Measurements from ENCODE around the gene IL18BP.

The IL18BP gene

DNA sequence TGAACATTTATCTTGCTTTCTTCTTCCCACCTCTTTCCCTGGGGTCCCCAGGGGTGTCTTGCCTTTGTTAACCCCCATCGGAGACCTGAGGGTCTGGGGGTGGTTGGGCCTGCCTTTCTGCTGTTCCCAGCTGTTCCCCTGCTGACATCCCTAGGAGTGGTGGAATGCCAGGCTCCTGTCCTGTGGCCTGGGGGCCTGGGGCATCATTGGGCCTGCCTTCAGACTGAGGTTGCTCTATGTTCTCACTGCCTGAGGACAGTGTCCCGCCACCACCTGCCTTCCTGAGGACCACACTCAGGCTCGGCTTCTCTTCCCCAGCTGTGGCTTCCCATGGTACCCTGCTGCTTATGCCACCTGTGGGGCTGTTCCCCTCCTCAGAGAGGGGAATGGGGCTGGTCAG is 1.1 kb upstream of the IL18BP start:
- no peak for DNase-seq

DNA sequence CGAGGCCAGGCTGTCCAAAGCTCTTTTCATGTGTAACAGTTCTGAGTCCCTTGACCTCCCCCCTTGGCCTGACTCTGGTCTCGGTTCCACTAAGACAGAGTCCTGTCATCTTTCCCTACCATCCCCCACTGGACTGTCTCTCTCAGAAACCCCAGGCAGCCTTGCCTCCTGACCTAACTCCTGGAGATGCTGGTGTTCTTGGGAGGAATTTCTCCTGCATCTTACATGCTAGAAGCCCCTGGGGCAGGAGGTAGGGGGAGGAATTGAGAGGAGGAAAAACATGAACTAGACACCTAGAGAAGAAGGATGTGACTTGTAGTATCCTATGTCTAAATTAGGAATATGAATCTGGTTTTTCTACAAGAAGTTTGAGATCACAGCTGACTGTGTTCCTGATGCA is 648 bp upstream of the IL18BP start:
- no peak for DNase-seq

DNA sequence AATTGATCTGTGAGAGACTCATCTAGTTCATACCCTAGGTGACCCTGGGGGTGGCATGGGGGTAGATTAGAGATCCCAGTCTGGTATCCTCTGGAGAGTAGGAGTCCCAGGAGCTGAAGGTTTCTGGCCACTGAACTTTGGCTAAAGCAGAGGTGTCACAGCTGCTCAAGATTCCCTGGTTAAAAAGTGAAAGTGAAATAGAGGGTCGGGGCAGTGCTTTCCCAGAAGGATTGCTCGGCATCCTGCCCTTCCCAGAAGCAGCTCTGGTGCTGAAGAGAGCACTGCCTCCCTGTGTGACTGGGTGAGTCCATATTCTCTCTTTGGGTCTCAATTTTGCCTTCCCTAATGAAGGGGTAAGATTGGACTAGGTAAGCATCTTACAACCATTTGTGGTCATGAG is 653 bp downstream of the IL18BP start:
- no peak for DNase-seq

DNA sequence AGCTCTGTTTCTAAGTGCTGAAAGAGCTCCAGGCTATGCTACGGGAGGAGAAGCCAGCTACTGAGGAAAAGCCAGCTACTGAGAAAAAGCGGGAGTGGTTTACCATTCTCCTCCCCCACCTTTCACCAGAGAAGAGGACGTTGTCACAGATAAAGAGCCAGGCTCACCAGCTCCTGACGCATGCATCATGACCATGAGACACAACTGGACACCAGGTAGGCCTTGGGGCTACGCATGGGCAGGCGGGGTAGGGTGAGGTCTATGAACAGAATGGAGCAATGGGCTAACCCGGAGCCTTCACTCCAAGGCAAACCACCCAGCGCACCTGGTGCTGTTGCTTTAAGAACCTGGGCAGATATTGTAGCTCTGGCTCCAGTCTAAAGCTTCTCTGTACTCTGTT is 1.1 kb downstream of the IL18BP start:
- DNase-seq, result no peak

DNA sequence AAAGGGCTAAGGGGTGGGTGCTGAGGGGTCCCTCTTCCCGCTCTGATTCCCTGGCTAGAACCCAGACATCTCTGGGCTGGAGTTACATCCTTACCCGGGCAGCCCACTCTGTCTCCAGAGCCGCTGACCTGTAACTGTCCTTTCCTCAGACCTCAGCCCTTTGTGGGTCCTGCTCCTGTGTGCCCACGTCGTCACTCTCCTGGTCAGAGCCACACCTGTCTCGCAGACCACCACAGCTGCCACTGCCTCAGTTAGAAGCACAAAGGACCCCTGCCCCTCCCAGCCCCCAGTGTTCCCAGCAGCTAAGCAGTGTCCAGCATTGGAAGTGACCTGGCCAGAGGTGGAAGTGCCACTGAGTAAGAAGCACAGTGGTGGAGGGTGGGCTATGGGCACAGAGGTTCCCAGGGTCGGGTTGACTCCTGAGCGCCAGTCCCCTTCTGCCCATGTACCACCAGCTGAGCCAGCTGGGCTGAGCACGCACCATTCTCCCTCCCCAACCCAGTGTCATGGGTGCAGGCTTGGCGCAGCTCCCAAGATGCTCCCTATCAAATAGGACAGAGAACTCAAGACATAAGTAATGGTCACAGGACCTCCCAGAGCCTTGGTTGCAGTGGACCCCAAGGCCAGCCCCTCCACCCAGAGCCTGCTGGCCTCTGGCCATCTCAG is 1.6 kb downstream of the IL18BP start:
- DNase-seq, result no peak

DNA sequence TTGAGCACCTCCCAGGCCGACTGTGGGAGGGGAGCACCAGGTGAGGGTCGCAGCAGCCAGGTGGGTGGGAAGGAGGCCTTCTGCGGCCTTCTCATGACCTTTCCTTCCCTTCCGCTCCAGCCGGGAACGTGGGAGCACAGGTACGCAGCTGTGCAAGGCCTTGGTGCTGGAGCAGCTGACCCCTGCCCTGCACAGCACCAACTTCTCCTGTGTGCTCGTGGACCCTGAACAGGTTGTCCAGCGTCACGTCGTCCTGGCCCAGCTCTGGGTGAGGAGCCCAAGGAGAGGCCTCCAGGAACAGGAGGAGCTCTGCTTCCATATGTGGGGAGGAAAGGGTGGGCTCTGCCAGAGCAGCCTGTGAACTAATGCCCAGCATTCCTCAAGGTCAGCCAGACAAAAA is 2.6 kb downstream of the IL18BP start:
- no peak for DNase-seq

DNA sequence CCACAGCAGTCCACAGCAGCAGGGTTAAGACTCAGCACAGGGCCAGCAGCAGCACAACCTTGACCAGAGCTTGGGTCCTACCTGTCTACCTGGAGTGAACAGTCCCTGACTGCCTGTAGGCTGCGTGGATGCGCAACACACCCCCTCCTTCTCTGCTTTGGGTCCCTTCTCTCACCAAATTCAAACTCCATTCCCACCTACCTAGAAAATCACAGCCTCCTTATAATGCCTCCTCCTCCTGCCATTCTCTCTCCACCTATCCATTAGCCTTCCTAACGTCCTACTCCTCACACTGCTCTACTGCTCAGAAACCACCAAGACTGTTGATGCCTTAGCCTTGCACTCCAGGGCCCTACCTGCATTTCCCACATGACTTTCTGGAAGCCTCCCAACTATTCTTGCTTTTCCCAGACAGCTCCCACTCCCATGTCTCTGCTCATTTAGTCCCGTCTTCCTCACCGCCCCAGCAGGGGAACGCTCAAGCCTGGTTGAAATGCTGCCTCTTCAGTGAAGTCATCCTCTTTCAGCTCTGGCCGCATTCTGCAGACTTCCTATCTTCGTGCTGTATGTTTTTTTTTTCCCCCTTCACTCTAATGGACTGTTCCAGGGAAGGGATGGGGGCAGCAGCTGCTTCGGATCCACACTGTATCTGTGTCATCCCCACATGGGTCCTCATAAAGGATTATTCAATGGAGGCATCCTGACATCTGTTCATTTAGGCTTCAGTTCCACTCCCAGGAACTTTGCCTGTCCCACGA is 3.3 kb downstream of the IL18BP start:
- DNase-seq, result no peak

DNA sequence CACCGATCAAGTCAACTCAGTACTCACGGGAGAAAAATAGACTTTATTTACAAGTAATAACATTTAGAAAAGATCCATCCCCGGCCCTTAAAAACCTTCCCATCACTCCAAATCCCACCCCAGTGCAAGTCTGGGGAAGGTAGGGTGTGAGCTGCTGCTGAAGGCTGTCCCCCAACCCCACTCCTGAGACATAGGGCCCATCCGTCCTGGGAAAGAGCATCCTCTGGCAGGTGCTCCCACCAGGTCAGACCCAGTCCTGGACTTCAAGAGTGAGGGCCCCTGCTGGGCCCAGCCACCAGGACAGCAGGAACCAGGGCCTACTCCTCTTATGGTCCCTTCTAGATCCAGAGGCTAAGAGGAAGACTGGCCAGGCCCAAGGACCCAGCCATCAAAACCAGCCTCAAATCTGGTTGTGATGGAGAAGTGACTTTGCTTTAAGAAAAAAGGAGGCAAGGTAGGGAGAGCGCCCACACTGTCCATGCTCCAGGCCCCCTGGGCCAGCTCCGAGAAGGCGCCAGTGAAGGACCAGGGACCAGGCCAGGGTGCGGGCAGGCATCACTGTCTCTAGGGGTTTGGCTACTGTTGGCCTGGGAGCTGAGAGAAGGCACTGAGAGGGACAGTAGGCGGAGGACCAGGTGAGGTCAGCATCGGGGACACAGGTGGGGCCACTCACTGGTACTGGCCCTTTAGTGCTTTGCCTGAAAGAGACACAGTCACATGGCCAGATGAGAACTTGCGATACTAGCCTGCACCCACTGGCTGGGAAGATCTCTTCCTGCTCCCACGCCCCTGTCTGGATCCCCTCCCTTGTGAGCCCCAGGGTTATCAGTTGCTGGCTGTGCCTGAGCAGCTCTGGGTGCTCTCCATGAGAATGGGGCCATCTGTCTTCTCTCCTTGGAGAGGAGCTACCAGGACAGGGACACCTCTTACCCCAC is 4.4 kb downstream of the IL18BP start:
- DNase-seq, result no peak

DNA sequence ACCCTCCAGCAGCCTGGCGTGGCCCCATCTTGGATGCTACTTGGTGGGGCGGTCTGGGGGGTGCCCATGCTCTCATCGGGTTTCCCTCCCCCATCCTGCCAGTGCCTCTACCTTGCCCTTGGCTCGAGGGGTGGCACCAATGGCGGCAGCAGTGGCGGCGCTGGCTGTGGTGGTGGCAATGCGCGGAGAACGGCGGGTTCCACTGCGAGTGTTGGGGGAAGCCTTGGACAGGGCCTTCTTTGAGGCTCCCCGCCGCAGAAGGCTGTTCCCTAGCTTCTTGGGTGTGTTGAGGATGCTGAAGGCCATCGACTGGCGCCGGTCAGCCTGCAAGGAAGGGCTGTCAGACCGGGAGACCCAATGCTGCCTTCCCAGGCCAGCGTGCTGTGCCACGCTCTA is 5.1 kb downstream of the IL18BP start:
- DNase-seq, result no peak

DNA sequence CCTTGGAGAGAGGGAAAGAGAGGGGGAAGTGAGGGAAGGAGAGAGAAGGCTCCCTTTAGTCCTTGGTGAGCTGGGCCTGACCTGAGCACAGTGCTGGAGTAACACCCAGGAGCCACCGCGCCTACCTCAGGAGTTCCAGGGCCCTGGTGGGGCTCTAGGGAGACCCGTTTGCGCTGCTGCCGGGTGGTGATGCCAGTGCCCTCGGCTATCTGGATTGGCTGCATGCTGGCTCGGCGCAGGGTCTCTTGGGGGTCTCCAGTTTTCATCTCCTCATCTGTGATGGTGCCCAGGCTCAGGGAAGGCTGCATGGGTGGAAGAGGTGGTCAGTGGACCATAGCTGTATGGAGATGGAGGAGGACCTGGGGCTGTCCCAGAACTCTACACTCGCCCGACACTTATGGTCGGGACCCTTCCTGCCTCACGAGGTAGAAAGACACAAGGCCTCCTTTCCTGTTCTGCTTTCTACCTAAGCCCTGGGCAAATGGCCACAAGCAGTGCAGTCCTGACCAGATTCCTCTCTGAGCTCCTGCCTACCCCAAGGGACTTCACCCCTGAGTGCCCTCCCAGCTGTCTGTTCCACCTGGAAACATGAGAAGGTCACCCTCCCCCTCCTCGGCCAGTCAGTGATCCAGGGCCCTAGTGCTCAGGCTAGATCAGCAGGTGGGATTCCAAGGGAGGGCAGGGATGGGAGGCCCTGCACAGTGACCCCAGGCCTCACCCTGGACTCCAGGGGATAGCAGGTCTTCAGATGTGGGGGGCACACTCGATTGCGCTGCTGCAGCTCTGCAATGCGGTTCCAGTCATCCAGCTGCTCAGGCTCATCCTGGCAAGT is 6.0 kb downstream of the IL18BP start:
- DNase-seq, result no peak

DNA sequence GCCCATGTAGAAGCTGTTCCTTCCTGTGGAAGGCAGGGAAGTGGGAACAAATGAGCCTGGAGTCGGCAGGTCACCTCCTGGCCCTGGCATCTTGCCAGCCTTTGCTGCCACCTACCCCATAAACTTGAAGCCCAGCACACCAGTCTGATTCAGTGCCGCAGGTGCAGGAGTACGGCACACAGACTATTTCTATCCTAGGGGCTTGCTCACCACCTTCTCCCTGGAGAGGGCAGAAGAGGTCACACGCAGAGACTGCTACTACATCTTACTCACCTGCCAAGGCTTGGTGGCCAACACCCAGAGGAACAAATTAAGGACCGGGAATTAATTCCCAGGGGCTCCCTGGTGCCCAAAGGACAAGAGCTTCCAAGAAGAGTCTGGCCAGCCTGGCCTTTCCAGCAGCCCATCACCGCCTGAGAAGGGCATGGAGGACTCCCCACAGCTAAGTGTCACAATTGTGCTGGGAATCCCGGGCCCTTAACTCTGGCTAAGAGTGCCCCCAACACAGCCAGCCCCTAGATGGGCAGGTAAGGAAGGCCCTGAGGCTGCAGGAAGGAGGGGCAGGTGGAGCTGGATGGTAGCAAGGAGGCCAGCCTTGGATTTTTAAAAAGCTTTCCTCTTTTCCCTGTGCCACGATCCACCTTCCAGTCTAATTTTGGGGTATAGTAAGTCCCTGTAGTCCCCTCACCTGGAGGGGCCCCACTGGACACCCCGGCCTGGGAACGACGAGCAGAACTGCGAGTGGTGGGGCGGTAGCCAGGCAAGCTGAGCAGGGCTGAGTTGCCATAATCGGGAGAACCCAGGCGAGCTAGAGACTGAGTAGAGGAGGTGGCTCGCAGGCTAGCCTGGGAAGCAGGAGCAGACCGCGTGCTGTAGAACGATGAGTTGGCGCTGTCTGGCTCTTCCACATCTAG is 6.9 kb downstream of the IL18BP start:
- DNase-seq, result no peak

DNA sequence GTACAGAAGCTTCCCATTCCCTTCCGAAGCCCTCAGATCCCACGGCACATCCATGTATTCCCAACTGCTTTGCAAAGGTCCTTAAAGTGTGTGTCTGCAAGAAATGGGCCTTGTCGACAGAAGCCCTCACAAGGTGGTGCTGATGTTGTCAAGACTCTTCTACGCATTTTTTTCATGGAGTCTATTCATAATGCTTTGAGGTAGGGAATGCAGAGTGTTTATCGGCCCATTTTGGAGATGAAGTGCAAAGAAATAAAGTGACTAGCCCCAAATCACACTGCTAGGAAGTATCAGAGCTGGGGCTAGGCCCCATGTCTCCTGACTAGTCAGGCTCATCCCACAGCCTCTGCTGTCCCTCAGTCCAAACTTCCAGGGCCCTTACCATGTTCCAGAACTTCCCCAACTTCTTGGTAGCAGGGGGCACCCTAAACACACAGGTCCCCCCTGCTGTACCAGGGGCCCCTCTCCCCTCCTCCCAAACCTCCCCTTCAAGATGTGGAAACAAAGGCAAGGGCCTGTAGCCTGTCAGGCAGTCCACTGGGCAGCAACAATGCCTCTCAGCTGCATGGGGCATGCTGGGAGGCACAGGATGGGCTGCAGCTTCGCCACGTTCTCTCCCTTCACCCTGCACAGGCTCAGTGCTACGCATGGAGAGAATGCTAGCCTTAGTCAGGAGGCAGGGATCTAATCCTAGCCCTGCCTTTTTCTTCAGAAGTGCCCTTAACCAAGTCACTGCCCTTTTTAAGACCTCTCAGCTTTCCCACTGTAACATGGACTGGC is 7.8 kb downstream of the IL18BP start:
- no peak for DNase-seq

DNA sequence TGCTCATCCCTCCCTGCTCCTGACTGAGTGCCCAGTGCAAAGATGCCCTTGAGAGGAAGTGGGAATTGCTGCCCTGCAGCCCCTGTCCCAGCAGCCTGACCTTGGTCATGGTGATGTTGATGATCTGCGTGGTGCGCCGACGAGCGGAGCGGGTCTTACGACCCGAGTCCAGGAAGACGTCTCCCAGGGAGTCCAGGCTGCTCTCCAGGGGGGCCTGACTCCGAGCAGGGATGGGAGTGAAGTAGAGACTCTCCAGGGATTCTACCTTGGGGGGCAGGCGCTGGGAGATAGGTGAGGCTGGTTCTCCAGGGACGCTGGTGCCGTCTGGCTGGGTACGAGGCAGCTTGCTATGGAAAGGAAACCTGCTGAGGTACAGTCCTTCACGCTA is 8.4 kb downstream of the IL18BP start:
- DNase-seq, result no peak

DNA sequence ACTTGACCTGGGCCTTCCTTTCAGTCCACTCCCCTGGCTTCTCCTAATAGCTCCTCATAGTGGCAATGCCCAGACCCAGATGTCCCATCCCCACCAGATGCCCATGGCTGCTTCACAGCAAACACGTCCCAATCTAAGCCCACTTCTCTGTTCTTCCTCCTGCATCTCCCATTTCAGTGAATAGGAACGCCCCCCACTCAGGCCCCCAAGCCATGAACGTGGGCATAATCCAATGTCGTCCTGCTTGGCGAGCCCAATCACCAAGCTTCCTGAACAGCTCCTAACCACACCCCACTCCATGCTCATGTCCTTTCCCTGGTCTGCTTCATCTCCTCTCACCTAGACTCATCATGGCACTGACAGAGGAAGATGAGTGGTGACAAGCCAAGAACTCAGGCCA is 8.9 kb downstream of the IL18BP start:
- no peak for DNase-seq

DNA sequence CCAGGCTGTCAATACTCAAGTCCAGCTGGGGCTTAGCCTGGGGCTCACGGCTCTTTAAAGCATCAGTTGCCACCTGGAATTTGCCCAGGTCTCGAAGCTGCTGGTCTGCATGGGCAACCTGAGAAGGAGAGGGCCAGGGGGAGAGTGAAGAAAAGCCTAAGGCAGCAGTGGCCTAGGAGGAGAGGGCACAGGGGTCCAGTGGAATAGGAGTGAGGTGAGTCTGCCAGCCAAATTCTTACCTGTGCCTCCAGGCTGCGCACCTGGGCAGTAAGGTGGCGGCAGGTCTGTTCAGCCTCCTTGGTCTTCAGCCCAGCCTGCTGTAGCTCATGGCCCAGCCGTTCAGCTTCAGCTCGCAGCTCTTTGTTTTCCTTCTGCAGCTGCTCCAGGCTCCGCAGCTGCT is 10.0 kb downstream of the IL18BP start:
- DNase-seq, result no peak

DNA sequence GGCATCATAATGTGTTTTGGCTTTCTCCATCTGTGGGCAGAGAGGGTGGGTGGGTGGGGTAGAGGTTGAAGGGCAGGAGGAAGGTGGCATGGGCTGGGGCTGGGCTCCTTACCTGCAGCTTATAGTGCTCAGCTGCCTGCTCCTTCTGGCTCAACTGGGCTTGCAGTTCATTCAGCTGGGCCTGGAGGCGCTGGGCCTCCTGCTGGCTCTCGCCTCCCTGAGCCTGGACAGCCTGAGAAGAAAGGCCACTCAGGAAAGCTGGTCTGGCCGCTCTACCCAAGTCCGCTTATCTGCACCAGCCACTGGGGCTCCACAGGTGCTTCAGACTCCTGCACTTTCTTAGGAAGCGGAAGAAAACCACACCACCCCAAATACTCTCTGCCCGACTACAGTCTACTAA is 10.4 kb downstream of the IL18BP start:
- DNase-seq, result no peak

DNA sequence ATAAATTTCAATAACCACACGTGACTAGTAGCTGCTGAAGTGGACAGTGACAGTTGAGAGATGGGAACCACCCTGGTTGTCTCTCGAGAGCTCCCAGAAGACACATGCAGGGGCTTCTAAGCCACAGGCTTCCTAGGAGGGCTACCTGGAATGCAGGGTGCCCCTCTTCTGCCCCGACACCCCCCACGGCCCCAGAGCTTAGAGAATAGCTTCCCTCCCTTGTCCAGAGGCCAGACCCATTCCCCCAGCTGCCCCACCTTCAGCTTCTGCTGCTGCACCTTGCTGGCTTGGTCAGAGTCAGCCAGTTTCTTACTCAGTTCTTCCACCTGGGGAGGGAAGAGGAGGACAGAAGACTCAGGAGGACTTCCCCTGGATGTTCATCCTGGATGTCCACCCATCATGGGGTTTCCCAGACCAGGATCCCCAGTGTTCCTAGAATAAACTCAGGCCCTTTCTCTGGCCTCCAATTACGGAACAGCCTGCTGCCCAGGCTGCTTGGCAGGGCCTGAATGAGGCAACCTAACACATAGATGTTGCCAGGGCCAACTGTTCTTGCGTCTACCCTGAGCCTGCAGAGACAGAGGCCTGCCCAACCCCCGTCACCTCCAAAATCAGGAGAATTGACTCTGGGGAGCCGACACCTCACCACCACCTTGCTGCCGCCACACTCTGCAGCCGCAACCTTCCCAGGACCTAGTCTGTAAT is 12.0 kb downstream of the IL18BP start:
- DNase-seq, result no peak

DNA sequence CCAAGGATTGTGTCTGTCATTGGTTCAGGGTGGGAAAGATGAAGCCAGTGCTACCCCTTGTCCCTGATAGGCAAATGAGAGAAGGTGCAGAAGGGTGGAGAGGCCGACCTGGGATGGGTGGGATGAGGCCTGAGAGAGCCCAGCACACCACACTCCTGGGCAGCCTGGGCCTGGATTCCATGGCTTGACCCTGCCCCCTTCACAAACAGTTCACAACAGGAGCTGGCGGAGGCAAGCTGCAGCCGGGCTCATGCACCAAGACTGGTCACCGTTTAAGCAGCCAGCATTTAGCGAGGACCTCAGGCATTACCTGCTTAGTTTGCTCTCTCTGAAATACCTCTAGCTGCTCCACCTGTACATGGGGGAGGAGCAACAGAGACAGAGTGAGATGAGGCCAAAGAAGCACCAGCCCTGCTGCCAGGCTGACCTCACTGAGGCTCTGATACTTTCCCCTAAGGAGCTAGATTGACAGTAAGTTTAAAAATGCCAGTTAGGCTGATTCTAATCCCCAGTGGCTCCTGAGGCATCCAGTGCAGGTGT is 13.5 kb downstream of the IL18BP start:
- DNase-seq, result no peak

DNA sequence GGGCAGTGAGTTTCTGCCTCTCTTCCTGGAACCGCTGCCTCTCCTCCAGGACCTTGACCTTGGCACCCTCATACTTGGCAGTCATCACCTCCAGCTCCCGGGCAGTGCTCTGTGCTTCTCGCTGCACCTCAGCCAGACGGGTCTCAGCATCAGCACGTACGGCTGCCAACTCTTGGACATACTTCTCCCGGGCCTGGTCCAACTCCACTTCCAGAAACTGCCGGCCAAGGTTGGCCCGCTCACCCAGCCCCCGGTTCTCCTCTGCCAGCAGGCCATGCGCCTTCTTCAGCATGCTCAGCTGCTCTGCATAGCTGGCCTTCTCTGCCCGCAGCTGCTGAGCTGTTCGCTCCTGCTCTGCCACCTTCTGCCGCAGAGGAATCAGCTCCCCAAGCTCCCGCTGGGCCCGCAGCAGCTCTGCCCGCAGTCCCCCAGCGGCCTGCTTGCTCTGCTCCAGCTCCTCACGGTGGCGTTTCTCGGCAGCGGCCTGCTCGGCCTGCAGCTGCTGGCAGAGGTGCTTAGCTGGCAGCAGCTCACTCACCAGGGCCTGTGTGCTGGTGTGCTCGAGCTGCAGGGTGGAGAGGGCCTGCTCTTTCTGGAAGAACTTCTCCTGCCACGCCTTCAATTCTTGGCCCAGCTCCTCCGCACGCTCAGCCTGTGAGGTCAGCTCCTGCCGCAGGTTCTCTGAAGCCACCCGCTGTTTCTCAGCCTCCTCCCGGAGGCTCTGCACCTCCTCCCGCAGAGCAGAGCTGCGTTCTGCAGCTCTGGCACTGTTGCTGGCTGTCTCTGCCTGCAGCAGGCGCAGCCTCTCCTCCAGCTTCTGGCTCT is 14.4 kb downstream of the IL18BP start:
- no peak for DNase-seq

Data from NCI-H1092 treated with DMSO at 0.1 percent for 48 hours (cell line).